Adrenal gland (tissue), 12 donors: Measurements from ENCODE around the gene ADAMTS4. TPM values are rescaled to one million over a fixed set of nuclear protein-coding genes. Genes with fewer than 3 reads are reported as not detected.

ENCODE experiments used
- DNase-seq, 7 donors: peaks; one replicate each; pipeline ENCODE4 v3.0.0-alpha.2; 2019 to 2020
- H3K27ac ChIP-seq, 5 donors: fragments of 200-600 bp; sonication (generic) in 4 of 5; 1 replicate in 3 of 5; 2 replicates in 2 of 5; pipeline versions ENCODE4 v1.5.1 to v1.8.0; 2016 to 2020; ENCODE audit warnings: mild to moderate bottlenecking in 1 of 5
- H3K27me3 ChIP-seq: fragments of 200-600 bp; 2 replicates; pipeline ENCODE4 v1.8.0; 2021
- H3K36me3 ChIP-seq, 2 donors: fragments of 200-600 bp; replicated peaks in 1 of 2; 1 replicate in 1 of 2; 2 replicates in 1 of 2; pipeline versions ENCODE4 v1.5.1 to v1.8.0; 2018 to 2022
- H3K4me1 ChIP-seq, 2 donors: fragments of 200-600 bp; replicated peaks in 1 of 2; 1 replicate in 1 of 2; 2 replicates in 1 of 2; pipeline versions ENCODE4 v1.5.1 to v1.8.0; 2018 to 2021
- H3K4me3 ChIP-seq, 4 donors: fragments of 200-600 bp; sonication (generic) in 3 of 4; one replicate each; pipeline ENCODE4 v1.5.1; 2016 to 2018
- H3K9me3 ChIP-seq, 3 donors: fragments of 200-600 bp; sonication (generic) in 1 of 3; replicated peaks in 1 of 3; 1 replicate in 2 of 3; 2 replicates in 1 of 3; pipeline versions ENCODE4 v1.5.1 to v1.8.0; 2016 to 2021
- POLR2A ChIP-seq, 2 donors: fragments of 450-650 bp; IDR thresholded peaks; one replicate each; pipeline ENCODE4 v1.6.1; 2017; ENCODE audit warnings: antibody characterized with exemption in 2 of 2, mild to moderate bottlenecking in 2 of 2, moderate library complexity in 1 of 2
- WGBS, 4 donors: extraction: QIAGEN DNeasy Blood & Tissue Kit in 2 of 4; methylation state at CpG; one replicate each; pipeline versions ENCODE4 v1.1.5 to v1.1.7; 2013 to 2017; 5-methylcytosine and 5-hydroxymethylcytosine counted together
- intact Hi-C, 2 donors: fragments of 100-400 bp; cut with DNase I; formaldehyde crosslinking; loops; one replicate each; pipeline versions ENCODE4 v1.14.1 to v1.15.0; 2022 to 2023
- polyA plus RNA-seq, 3 donors: library from polyadenylated mRNA; stranded (reverse); fragments of 200-250 nt in 2 of 3; fragments of 350-450 nt in 1 of 3; fragmentation: Illumina TruSeq in 1 of 3; extraction: RNeasy Lipid Tissue Mini Kit (QIAGEN cat#74804) in 1 of 3; gene quantifications; one replicate each; pipeline ENCODE4 v1.2.3, GENCODE V29; 2013 to 2014
- total RNA-seq, 9 donors: library from RNA; depleted of rRNA in 4 of 9; stranded (reverse); fragments of >200 nt in 4 of 9; fragments of 120-200 nt in 1 of 9; fragmentation: NEBNext Ultra II Directional in 1 of 9; extraction: Animal tissue kit (Norgen Biotek cat#: 25700) in 1 of 9; gene quantifications; one replicate each; pipeline versions ENCODE4 v1.1.0 to v1.2.4, GENCODE V29; 2013 to 2023
- TF ChIP-seq, protein P1 (sequence below), 6 experiments: fragments of 450-650 bp in 4 of 6; fragments of 200-600 bp in 2 of 6; sonication (generic) in 1 of 6; IDR thresholded peaks; 1 replicate in 5 of 6; 2 replicates in 1 of 6; pipeline versions ENCODE4 v1.5.1 to v1.8.0; 2016 to 2021; ENCODE audit warnings: antibody characterized with exemption in 6 of 6, mild to moderate bottlenecking in 2 of 6, moderate library complexity in 1 of 6
- donor health status: healthy with polysubstance abuse.
- donor health status: Bipolar disorder and iron deficiency.
- donor health status: DM: yes; HTN: yes; CAD: no.
- donor health status: DM: no; HTN: no; CAD: no.
- donor health status: DM: no; HTN: no; CAD: no.
- donor health status: DM: yes; HTN: yes; CAD: no.

Gene ADAMTS4
- total and polyA plus RNA-seq, 12 donors, result 0.67 to 29.2 (median 10.2) TPM

DNA sequence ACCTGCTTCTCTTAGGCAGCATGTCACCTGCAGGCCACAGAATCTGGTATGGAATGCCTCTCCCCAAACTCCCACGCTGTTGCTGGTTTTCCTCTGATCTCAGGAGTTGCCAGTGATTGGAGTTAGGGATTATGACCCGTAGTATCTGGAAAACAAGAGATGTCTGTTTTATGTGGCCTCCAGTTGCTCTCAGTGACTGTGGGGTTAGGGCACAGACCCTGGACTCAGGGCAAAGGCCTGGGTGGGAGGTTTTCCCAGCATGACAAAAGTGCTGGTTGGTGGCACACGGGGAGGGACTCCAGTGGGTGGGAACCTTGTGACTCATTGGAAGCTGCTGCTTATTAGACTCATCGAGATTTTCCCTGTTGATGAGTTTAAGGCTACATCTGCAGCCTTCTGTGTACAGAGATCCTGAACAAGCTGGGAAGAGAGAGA lies 39.2 kb upstream of the ADAMTS4 start, which contains the start of gene NR1I3:
NR1I3 (minus strand) TSS at position 165 of the 435 bp plus-strand sequence. CDS start 1,638 bp downstream, outside the sequence.
- no peaks in the 10 kb centered on the region for H3K27me3 ChIP-seq
- H3K9me3 ChIP-seq, result no peaks in the 10 kb centered on the region
- H3K36me3 ChIP-seq, result no peaks in the 10 kb centered on the region
- no peaks in the 10 kb centered on the region for H3K4me1 ChIP-seq
- TF ChIP-seq, protein P1, sequence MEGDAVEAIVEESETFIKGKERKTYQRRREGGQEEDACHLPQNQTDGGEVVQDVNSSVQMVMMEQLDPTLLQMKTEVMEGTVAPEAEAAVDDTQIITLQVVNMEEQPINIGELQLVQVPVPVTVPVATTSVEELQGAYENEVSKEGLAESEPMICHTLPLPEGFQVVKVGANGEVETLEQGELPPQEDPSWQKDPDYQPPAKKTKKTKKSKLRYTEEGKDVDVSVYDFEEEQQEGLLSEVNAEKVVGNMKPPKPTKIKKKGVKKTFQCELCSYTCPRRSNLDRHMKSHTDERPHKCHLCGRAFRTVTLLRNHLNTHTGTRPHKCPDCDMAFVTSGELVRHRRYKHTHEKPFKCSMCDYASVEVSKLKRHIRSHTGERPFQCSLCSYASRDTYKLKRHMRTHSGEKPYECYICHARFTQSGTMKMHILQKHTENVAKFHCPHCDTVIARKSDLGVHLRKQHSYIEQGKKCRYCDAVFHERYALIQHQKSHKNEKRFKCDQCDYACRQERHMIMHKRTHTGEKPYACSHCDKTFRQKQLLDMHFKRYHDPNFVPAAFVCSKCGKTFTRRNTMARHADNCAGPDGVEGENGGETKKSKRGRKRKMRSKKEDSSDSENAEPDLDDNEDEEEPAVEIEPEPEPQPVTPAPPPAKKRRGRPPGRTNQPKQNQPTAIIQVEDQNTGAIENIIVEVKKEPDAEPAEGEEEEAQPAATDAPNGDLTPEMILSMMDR (IDR thresholded peaks at IDR 0.05), result no peak
- TF ChIP-seq POLR2A (IDR thresholded peaks at IDR 0.05), result no peak
- intact Hi-C loops, result no loop called here
- no peak within 1 kb of the TSS for H3K4me3 ChIP-seq
- H3K27ac ChIP-seq, result no peak within 1 kb of the TSS
- 62 to 72% (median 64%) methylated on average over 4 of the region's 4 CpGs for WGBS, 4 donors
- DNase-seq, result no peak

GRCh38 chr1:161235957-161236775 lies 37.3 kb upstream of the ADAMTS4 start:
- no peaks in the 10 kb centered on the region for H3K9me3 ChIP-seq
- no peak overlapping the region for H3K27ac ChIP-seq
- H3K36me3 ChIP-seq, result no peaks in the 10 kb centered on the region
- no peaks in the 10 kb centered on the region for H3K4me1 ChIP-seq
- 62 to 77% (median 73%) methylated on average over 4 to 5 of the region's 5 CpGs for WGBS, 4 donors
- intact Hi-C loops, result no loop called here
- no peak overlapping the region for H3K4me3 ChIP-seq
- TF ChIP-seq, protein P1 (IDR thresholded peaks at IDR 0.05), result no peak
- no peak for TF ChIP-seq POLR2A (IDR thresholded peaks at IDR 0.05)
- no peaks in the 10 kb centered on the region for H3K27me3 ChIP-seq
- DNase-seq, result no peak

GRCh38 chr1:161233102-161233501 lies 34.2 kb upstream of the ADAMTS4 start:
- Histone ChIP-seq H3K4me3 (no peak overlapping the region), H3K36me3 (peaks cover 0 to 23% of the 10 kb centered on the region in 2 donors), H3K9me3 (no peaks in the 10 kb centered on the region), H3K27ac (no peak overlapping the region), H3K4me1 (no peaks in the 10 kb centered on the region), H3K27me3 (no peaks in the 10 kb centered on the region)
- WGBS, 4 donors, result 73 to 84% (median 80%) methylated on average over 5 to 9 of the region's 9 CpGs
- intact Hi-C loops, result no loop called here
- DNase-seq, result no peak
- no peak for TF ChIP-seq POLR2A (IDR thresholded peaks at IDR 0.05)
- TF ChIP-seq, protein P1 (IDR thresholded peaks at IDR 0.05), result no peak

DNA sequence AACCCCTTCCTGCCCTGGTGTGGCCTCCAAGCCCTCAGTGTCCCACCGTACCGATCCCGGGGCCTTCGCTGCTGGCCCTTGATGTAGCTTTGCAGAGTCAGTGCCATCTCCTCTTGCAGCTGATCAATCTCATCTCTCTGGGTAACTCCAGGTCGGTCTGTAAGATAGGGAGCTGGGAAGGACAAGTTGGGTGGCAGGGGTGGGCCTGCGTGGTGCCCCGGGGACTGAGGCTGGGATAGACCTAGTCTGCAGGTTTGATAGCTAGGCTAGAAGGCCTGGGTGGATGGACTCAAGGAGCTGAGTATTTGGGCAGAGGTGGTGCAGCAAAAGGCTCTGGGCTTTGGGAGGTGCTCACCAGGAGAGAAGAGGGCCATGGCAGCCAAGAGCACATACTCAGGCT lies 31.9 kb upstream of the ADAMTS4 start:
- DNase-seq, result no peak
- WGBS, 4 donors, result 94 to 96% (median 95%) methylated on average over 5 to 7 of the region's 7 CpGs
- H3K4me1 ChIP-seq, result peaks cover 5 to 18% of the 10 kb centered on the region in 2 donors
- TF ChIP-seq, protein P1 (IDR thresholded peaks at IDR 0.05), result no peak
- no peak for TF ChIP-seq POLR2A (IDR thresholded peaks at IDR 0.05)
- no peak overlapping the region for H3K4me3 ChIP-seq
- no peak overlapping the region for H3K27ac ChIP-seq
- no peaks in the 10 kb centered on the region for H3K9me3 ChIP-seq
- peaks cover 0 to 23% of the 10 kb centered on the region in 2 donors for H3K36me3 ChIP-seq
- H3K27me3 ChIP-seq, result no peaks in the 10 kb centered on the region
- intact Hi-C loops, result no loop called here
